Pons (tissue), 1 donor: Measurements from ENCODE around the gene RCN2.
A peak's percentile ranks its signal among the peaks of the same experiment; 100 is the strongest.
"Not testable (repeated sequence)": the region's sequence is repeated elsewhere in the genome, so short reads cannot be mapped to it uniquely, and the experiment has no call there.

Source experiments
- DNase-seq: peaks from one replicate; pipeline ENCODE4 v3.0.0-alpha.2; 2016; ENCODE audit warnings: low spot score

The RCN2 gene

GRCh38 chr15:76932135-76932966 is 802 bp downstream of the RCN2 start:
- peak; percentile 45 for DNase-seq

- no peak for DNase-seq
These were observed 4.1 kb downstream of the RCN2 start for GRCh38 chr15:76935620-76936019.

GRCh38 chr15:76936671-76937070 is 5.1 kb downstream of the RCN2 start:
- no peak for DNase-seq

GRCh38 chr15:76938752-76939151 is 7.2 kb downstream of the RCN2 start:
- no peak for DNase-seq

- no peak for DNase-seq
These were observed 8.2 kb downstream of the RCN2 start for GRCh38 chr15:76939715-76940114.

- peak; percentile 59 for DNase-seq
These were observed 10.1 kb downstream of the RCN2 start for GRCh38 chr15:76941636-76942035.

- DNase-seq = peak; percentile 22
These were observed 10.8 kb downstream of the RCN2 start for GRCh38 chr15:76942331-76942730.

GRCh38 chr15:76945494-76946093 is 14.0 kb downstream of the RCN2 start:
- DNase-seq = no peak

- no peak for DNase-seq
These were observed 15.9 kb downstream of the RCN2 start for GRCh38 chr15:76947454-76947853.

GRCh38 chr15:76951220-76951619 is 19.7 kb downstream of the RCN2 start:
- peak; percentile 59 for DNase-seq

- no peak for DNase-seq
These were observed 22.4 kb downstream of the RCN2 start for GRCh38 chr15:76953913-76954312.

GRCh38 chr15:76954744-76955143 is 23.2 kb downstream of the RCN2 start:
- DNase-seq = peak; percentile 85

GRCh38 chr15:76961268-76962011 is 29.9 kb downstream of the RCN2 start:
- DNase-seq = no peak

- no peak for DNase-seq
These were observed 30.9 kb downstream of the RCN2 start for GRCh38 chr15:76962337-76963013.

- no peak for DNase-seq
These were observed 32.0 kb downstream of the RCN2 start for GRCh38 chr15:76963596-76963995.

GRCh38 chr15:76964157-76964556 is 32.6 kb downstream of the RCN2 start:
- DNase-seq = no peak

- not testable (repeated sequence) for DNase-seq
These were observed 34.5 kb downstream of the RCN2 start for GRCh38 chr15:76966051-76966450.

GRCh38 chr15:76967067-76967466 is 35.5 kb downstream of the RCN2 start:
- DNase-seq = no peak

- no peak for DNase-seq
These were observed 36.8 kb downstream of the RCN2 start for GRCh38 chr15:76968306-76968705.

- DNase-seq = no peak
These were observed 41.1 kb downstream of the RCN2 start for GRCh38 chr15:76972389-76973361.

- DNase-seq = peak; percentile 79
These were observed 41.8 kb downstream of the RCN2 start for GRCh38 chr15:76973362-76973743.
